ENCODE results near the gene C20orf202. TPM values are rescaled to one million over a fixed set of nuclear protein-coding genes. Genes with fewer than 3 reads are reported as not detected.

The C20orf202 gene
- not detected in 2 replicates for total RNA-seq (2014; rRNA removed; shearing (Covaris generic))

DNA sequence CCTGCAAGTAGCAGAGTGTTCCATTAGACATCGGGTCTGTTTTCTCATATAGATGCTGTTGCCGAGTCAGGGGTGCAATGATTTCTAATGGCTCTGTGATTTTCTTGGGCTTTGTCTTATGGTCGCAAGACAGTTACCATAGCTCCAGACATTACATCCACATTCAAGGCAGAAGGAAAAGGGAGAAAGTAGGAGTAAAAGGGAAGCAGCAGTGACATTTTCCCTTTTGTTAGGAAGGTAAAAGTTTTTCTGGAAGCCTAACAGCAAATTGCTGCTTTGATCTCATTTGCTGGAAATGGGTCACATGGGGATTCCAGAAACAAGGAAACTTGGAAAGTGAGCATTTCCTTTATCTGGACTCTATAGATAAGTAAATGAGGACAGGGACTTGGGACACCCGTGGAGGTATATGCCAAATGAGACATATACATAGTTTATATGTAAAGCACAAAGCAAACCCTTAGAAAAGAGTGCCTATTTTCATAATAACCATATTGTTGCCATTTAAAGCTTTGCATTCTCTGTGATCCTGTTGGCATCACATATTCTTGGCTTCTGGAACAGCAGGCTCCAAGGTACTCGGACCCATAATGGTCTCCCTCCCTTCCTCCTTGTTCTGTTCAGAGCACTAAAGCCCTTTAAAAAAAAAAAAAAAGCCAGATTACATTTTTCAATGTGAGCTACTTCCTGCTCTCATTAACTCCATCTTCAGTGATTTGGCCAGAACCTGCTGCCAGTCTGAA, at the start of gene C20orf202:
C20orf202 (plus strand) TSS at position 693 of the 743 bp plus-strand sequence. CDS start 132 bp downstream, outside the sequence.
- DNase-seq (ENCODE audit: low spot score) = no peak

DNA sequence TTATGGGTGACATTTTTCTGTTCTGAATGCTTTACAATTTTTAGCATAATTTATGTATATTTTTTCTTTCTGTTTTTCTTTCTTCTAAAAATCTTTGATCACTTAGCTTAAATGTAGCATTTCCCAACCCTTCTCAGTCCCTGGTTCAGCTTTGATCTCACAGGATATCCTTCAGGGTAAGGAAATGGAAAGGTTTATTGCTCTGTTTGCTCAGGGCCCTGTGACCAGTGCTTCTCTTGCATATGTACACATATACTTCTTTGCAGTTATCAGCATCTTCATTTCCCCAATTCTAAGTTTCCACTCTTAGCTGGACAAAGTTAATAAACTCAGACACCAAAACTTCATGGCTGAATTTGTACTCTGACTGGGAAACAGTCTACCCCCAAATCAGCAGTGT, 49.0 kb upstream of the C20orf202 start:
- no peak for DNase-seq (ENCODE audit: low spot score)

DNA sequence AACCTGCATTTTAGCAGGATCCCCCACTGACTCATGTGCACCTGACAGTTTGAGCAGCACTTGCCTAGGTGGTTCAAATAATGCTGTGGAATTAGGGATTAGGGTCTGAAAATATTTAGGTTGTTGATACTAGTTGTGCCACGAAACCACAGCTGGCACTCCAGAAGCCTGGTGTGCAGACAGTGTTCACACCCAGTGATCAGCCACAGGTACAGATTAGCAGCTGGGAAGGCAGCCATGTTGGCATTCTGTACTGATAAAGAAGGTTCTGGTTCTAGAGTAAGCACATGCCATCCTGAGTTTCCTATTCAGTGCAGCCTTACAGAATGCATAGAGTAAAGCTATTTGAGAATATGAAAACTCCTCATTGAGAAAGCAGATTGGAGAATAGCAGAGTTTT, 48.6 kb upstream of the C20orf202 start:
- no peak for DNase-seq (ENCODE audit: low spot score)

DNA sequence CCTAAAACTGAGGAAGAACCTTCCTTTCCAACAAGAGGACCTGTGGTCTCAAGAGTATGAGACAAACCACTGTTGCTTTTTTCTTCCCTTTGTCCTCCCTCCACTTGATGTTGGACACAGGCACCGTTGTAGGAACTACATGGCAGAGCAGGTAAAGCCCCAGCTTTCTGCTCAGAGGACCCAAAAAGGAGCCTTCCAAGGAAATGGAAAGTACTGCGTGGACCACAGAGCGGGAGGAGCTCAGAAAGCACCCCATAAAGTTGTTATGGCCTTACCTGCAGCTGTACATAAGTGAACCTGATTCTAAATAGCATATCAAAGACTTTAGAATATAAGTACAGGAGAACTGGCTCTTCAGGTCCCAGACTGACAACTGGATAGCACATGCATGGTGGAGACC, 47.9 kb upstream of the C20orf202 start:
- DNase-seq (ENCODE audit: low spot score) = no peak

DNA sequence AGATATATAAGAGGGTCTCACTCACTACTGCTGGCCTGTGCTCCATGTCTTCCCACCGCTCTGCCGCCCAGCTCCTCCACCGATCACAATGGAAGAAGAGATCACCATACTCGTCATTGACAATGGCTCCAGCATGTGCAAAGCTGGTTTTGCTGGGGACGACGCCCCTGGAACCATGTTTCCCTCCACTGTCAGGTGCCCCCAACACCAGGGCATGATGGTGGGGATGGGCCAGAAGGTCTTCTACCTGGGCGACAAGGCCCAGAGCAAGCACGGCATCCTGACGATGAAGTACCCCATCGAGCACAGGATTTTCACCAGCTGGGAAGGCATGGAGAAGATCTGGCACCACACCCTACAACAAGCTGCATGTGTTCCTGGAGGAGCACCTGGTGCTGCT, 42.8 kb upstream of the C20orf202 start:
- no peak for DNase-seq (ENCODE audit: low spot score)

DNA sequence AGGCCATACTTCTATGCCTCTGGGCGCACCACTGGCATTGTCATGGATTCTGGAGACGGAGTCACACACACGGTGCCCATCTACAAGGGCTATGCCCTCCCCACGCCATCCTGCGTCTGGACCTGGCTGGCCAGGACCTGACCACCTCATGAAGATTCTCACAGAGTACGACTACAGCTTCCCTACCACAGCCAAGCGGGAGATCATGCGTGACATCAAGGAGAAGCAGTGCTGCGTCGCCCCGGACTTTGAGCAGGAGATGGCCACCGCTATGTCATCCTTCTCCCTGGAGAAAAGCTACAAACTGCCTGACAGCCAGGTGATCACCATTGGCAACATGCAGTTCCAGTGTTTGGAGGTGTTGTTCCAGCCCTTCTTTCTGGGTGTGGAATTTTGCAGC, 42.3 kb upstream of the C20orf202 start:
- DNase-seq (ENCODE audit: low spot score) = no peak

DNA sequence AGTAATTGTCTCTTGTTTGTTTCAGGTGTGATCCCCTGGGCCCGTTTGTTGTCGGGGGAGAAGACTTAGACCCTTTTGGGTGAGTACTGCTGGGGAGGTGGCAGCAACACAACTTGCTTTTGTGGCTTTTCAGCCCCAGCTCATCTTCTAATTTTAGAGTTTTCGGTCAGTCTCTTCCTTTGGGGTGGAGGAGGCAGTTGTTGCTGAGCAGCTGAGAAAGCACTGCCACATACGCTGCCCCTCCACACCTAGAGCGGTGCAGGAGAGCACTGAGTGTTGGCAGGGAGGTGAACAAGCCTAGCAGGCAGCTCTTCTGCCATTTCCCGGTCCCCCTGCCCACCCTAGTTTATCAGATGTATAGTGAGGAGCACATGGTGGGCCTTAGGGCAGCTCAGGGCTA, 40.1 kb upstream of the C20orf202 start:
- no peak for DNase-seq (ENCODE audit: low spot score)

DNA sequence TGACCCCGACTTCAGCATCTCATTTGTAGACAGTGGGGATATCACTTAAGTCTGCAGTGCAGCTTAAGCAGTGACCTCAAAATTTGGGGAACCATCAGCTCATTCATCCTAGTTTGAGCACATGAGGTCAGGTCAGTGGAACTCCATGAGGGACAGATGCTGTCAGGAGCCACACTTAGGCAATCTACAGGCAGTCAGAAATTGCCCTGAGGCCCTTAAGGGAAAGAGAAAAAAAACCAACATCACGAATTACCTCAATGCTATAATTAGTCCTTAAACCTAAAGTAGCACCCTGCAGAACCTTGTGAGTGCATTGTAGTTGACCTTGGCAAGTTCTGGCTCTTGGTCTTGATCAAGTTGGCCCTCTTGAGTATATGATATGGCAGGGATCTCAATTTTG, 39.6 kb upstream of the C20orf202 start:
- no peak for DNase-seq (ENCODE audit: low spot score)

DNA sequence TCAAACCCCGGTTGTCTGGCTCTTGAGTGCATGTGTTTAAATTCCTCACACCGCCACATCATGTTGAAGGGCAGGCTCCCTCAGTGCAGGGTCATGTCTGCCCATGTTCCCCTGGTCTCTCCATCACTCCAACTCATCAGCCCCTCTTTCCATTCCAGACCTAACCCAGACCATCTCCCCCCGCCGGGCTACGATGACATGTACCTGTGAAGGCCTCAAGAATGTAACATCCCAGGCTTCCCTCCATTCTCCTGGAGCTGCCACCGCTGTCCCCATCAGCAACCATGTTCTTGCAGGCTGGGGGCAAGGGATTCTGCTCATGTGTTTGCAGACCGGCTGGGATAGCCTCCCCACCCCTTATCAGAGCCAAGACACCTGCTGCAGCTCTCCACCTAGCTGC, 38.4 kb upstream of the C20orf202 start:
- DNase-seq (ENCODE audit: low spot score) = no peak

DNA sequence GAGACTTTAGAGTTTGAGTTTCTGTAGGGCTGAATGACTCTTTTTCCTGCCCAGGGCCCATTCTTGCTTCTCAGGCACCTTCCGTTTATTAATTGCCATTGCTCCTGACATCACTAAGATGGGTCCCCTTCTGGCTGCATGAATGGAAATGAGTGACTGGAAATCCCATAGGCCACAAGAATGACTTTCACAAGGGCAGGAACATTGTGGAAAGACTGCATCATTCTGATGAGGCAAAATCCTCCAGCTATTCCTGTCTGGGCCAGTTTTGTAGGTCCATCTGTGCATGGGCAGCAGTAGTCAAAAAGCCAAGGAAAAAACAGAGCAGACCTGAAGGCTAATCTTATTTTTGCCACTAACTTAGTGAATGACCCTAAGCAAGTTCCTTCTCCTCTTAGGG, 37.7 kb upstream of the C20orf202 start:
- no peak for DNase-seq (ENCODE audit: low spot score)

DNA sequence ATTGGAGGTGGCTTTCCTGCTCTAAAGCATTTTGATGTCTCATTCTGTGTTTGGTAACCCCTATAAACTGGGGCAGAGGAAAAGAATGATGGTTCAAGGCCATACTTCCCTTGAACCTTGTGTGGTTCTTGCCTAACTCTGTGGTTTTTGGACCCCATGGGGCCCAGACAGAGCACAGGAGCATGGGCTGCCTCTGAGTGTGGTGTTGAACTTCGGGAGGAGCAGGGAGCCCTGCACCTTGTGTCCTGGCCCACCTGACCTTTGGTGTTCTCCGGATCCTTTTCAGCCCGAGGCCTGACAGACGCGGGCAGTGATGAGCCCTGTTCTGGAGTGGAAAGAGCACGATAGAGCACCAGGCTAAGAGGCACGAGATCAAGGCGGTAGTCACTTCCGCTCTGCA, 37.3 kb upstream of the C20orf202 start:
- DNase-seq (ENCODE audit: low spot score) = no peak

DNA sequence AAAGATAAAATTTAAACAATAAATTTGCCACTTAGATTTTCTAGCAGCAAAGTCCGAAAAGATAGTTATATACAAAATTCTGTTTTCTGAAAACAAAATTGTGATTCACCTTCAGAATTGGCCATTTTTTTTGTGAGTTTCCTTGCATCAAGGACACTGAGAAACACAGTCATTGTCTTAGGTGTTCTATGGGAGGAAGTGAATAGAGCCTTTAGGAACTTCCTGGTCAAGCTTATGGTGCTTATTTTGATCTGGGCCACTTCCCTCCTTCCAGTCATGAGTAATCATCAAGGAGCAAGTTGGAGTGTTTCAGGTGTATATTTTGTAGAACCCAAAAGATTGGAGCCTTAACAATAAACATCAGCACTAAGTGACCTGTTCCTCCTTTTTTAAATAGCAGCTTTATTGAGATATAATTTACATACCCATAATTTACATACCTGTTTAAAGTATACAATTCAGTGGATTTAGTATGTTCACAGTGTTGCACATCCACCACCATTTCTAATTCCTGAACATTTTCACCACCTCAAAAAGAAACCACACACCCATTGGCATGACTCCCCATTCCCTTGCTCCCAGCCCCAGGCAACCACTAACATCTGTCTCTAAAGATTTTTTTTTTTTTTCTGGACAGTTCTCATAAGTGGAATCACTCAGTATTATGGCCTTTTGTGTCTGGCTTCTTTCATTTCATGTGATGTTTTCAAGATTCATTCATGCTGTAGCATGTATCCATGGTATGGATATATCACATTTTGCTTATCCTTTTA, 36.1 kb upstream of the C20orf202 start:
- DNase-seq (ENCODE audit: low spot score) = no peak

DNA sequence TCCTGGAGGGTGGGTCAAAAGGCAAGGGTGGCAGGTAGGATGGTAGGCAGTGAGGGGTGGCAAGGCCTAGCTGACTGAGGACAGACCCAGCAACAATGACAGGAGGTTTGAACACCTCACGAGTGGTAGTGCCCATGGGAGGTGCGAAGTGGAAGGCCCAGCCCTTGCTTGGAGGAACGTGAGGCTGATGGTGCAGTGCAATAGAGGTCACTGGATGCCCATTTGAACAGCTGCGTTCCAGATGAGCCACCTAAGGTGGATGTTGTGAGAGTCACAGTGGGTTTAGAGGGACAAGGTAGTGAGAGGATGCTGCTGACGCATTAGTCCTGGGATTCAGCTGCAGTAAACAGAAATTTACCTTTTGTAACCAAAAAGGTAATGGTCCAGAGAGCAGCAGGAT, 34.0 kb upstream of the C20orf202 start:
- no peak for DNase-seq (ENCODE audit: low spot score)

DNA sequence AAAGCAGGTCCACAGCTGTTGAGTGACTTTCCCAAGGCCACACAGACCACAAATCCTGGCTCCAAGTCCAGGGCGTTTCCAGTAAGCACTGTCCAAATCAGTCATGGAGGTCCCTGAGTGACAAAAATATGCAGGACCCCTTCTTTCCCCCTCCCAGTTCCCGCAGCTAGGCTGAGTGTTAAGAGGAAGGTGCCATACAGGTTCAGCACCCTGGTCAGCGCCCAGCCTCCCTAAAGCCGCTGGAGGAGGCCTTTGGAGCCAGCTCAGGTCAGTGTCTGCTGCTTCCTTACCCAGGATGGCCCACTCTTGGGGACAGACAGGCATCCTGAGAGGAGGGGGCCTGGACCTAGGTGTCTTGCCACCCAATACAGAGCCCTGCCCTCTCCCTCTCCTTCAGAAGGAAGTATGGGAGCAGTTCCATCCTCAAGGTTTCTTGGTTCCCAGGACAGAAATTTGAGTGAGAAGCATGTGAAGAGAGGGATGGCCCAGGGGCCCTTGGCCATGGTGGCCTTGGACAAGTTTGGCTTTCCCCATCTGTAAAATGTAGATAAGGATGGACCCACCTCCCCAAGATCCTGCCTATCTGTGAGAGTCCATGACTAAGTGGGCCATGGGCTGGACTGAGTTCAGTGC, 31.7 kb upstream of the C20orf202 start:
- peak; percentile 25 for DNase-seq (ENCODE audit: low spot score)

DNA sequence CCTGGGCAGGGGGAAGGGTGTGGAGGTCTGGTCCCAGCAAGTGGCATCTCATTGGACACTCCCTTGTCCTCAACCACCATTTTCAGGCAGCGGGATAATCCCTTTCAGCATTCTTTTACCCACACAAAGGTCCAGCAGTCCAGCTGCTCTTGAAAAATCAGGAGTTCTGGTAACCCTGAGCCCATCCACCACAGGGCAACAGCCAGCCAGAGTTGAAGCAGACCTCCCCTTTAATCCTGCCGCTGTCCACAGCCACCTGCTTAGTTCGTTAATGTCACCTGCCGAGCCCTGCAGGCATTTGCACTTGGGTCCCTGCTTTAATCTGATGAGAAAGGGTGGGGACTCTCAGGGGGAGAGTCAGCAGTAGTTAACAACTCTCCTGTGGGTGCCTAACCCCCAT, 29.6 kb upstream of the C20orf202 start:
- DNase-seq (ENCODE audit: low spot score) = no peak

DNA sequence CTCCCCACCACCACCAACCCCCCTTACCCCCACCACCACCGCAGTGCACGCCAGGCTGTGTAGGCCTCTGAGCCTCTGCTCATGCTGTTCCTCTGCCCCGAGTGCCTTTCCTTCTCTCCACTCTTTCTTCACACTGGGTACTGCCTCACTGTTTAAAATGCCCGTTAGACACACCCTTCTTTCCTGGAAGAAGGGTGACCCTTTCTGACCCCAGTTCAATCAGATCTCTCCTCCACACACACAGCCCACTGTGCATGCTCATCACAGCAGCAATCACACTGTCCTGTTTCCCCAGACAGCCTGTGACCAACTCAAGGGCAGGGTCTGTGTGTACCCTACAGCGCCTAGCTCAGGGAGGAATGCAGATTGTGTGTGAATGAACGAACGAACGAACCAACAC, 28.5 kb upstream of the C20orf202 start:
- no peak for DNase-seq (ENCODE audit: low spot score)

DNA sequence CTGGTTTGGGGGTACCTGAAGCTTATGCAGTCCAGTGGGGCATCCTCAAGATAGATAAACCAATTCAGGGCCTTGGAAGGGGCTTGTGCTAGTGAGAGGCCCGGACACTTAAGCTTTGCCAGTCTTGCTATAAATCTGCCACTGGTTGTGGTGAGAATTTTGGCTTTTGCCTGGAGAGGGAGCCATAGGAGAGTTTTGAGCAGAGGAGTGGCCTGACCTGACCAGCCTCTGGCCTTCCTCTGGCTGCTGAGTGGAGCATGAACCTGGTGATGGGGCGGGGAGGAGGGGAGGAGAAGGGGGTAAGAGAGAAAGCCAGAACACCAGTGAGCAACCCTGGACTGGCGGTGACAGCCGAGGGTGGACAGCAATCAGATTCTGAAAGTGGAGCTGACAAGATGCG, 25.6 kb upstream of the C20orf202 start:
- peak; percentile 40 for DNase-seq (ENCODE audit: low spot score)

DNA sequence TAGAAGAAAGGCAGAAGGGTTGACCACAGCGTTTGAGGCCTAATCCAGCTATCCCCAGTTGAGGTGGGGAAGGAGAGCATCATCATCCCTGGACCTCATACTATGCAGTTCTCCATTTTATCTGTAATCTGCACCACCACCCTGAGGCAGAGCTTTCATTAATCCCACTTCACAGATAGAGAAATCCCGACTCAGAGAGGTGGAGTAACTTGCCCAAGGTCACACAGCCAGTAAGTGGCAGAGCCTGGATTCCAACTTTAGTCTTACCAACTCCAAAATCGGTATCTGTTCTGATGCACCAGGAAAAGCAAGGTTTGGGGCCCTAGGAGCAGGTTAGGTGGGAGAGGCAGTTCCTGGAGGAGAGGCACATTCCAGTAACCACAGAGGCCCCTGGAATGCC, 25.2 kb upstream of the C20orf202 start:
- no peak for DNase-seq (ENCODE audit: low spot score)

DNA sequence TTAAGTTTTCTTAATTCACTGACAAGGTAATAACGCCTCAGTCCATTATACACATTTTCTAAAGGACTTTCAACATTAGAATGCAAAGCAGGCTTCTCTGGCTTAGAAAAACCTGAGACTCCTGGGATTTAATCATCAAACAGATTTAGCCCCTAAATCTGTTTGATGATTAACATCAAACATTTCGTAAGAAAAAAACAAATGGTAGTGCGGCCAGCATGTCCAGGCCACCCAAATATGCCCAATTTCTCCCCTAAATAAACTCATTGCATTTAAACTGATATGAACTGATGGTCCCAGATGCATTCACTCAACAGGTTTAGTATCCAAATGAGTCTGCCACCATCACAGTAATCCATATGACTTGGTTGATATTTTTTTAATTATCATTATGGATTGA, 24.6 kb upstream of the C20orf202 start:
- DNase-seq (ENCODE audit: low spot score) = no peak

DNA sequence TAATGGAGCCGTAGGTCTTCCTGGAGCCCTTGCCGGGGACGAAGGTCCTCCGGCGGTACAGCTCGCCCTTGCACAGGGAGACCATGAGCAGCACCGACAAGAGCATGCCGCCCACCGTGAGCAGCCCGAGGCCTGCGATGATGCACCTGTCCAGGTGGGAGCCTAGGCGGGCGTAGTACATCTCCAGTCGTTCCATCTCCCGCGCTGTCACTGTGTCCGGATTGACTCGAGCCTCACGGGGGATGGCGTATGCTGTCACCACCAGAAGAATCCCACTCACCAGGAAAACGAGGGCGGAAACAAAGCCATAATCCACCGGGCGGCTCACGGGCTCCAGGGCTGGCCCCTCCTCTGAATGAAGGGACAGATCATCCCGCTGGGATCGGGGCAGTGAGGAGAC, 22.3 kb upstream of the C20orf202 start:
- DNase-seq (ENCODE audit: low spot score) = no peak

DNA sequence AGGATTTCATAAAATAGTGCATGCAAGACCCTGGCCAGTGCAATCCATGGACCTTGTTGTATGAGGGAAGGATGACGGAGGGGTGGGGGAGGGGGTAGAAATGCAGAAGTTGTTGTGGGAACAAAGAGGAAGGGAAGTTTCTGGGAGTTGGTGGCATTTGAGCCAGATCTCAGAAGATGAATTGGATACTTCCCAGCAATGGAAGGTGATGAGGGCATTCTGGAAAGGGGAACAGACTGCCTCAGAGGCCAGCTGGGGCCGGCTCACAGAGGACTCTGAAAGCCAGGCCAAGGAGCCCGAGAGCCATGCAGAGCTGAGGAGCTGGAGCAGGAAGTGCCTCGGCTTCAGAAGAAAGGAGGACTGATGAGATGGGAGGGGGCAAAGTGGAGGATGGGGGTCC, 21.1 kb upstream of the C20orf202 start:
- DNase-seq (ENCODE audit: low spot score) = no peak

DNA sequence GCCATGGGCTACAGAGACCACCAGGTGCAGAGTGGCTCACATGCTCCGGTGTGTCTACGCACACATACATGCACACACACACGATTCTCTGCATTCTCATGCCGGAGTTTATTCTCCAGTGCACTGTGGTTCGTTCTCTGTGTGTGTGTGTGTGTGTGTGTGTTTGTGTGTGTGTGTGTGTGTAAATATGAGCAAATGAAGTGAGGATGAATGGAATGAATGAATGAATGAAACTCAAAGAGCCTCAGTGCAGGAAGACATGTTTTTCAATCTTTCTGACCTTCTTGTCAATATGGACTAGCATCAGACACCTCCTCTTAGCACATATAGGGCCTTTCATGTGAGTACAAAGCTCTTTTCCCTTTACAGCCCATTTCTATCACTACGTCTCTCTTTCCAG, 20.1 kb upstream of the C20orf202 start:
- DNase-seq (ENCODE audit: low spot score) = no peak

DNA sequence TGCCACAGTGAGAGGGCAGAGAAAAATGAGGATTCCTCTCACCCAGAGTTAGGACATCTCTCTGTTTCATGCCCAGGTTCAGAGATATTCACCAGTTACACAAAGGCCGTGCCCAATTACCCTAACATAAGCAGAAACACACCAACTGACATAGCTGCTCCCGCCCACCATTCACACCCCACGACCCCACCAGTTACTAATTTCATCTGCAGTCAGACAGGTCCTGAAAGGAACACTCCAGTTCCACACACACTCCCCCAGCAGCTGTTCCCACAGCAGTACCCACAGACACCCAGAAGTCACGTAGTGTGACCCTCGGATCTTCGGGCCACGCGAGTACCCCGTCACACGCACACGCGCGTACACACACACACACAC, 19.0 kb upstream of the C20orf202 start:
- no peak for DNase-seq (ENCODE audit: low spot score)
